ENCODE measurements around the gene CYB5R3.
A peak's percentile ranks its signal among the peaks of the same experiment; 100 is the strongest.

DNA sequence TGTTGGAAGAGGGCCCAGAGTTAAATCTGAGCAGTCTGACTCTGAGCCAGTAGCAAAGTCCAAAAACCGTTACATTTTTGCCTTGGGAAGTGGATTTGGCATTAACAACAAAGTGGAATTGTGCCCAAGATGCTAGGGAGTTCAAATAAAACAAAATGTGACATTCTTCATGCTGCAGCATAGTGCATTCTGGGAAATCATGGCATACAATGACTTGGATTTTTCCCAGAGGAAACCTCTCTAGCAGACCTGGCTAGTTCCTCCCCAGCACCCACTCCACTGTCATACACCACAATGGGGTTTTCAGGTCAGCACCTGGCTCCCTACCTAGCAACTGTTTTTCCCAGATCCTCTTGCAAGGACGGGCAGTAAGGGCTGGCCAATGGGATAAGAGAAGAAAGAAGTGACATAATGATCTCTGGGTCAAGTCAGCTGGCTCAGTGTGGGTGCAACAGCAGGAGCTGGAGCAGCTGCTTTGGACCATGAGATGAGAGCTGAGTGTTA lies 24.8 kb upstream of the CYB5R3 start:
- TF ChIP-seq, protein P1, sequence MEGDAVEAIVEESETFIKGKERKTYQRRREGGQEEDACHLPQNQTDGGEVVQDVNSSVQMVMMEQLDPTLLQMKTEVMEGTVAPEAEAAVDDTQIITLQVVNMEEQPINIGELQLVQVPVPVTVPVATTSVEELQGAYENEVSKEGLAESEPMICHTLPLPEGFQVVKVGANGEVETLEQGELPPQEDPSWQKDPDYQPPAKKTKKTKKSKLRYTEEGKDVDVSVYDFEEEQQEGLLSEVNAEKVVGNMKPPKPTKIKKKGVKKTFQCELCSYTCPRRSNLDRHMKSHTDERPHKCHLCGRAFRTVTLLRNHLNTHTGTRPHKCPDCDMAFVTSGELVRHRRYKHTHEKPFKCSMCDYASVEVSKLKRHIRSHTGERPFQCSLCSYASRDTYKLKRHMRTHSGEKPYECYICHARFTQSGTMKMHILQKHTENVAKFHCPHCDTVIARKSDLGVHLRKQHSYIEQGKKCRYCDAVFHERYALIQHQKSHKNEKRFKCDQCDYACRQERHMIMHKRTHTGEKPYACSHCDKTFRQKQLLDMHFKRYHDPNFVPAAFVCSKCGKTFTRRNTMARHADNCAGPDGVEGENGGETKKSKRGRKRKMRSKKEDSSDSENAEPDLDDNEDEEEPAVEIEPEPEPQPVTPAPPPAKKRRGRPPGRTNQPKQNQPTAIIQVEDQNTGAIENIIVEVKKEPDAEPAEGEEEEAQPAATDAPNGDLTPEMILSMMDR (IDR thresholded peaks at IDR 0.05; ENCODE audit: low read depth, low read length, missing input control), result no peak
- TF ChIP-seq RAD21 (IDR thresholded peaks at IDR 0.05), result peak in 1 of 2 donors; percentile 17
- TF ChIP-seq YY1 (IDR thresholded peaks at IDR 0.05), result no peak
- TF ChIP-seq, protein P2, sequence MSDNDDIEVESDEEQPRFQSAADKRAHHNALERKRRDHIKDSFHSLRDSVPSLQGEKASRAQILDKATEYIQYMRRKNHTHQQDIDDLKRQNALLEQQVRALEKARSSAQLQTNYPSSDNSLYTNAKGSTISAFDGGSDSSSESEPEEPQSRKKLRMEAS (IDR thresholded peaks at IDR 0.05), result no peak
- peak; percentile 59 for TF ChIP-seq SP1 (IDR thresholded peaks at IDR 0.05)
- no peak for TF ChIP-seq TAF1 (conservative IDR thresholded peaks at IDR 0.05)
- TF ChIP-seq, protein P3, sequence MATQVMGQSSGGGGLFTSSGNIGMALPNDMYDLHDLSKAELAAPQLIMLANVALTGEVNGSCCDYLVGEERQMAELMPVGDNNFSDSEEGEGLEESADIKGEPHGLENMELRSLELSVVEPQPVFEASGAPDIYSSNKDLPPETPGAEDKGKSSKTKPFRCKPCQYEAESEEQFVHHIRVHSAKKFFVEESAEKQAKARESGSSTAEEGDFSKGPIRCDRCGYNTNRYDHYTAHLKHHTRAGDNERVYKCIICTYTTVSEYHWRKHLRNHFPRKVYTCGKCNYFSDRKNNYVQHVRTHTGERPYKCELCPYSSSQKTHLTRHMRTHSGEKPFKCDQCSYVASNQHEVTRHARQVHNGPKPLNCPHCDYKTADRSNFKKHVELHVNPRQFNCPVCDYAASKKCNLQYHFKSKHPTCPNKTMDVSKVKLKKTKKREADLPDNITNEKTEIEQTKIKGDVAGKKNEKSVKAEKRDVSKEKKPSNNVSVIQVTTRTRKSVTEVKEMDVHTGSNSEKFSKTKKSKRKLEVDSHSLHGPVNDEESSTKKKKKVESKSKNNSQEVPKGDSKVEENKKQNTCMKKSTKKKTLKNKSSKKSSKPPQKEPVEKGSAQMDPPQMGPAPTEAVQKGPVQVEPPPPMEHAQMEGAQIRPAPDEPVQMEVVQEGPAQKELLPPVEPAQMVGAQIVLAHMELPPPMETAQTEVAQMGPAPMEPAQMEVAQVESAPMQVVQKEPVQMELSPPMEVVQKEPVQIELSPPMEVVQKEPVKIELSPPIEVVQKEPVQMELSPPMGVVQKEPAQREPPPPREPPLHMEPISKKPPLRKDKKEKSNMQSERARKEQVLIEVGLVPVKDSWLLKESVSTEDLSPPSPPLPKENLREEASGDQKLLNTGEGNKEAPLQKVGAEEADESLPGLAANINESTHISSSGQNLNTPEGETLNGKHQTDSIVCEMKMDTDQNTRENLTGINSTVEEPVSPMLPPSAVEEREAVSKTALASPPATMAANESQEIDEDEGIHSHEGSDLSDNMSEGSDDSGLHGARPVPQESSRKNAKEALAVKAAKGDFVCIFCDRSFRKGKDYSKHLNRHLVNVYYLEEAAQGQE (IDR thresholded peaks at IDR 0.05), result no peak

All from liver (tissue), 3 donors.